Osteoblast (primary cell): ENCODE data around the gene MYOM3. TPM values are rescaled to one million over a fixed set of nuclear protein-coding genes. Genes with fewer than 3 reads are reported as not detected.
A peak's percentile ranks its signal among the peaks of the same experiment; 100 is the strongest.

Experiments
- DNase-seq: peaks from one replicate; pipeline ENCODE4 v3.0.0; 2011; ENCODE audit warnings: low spot score, mixed read lengths; ENCODE audit not compliant: insufficient read length; ENCODE audit errors: missing footprints
- H2AFZ ChIP-seq: 2 replicates; pipeline ENCODE4 v1.6.0; 2011; ENCODE audit warnings: mild to moderate bottlenecking, low read length
- H3K27ac ChIP-seq: 2 replicates; pipeline ENCODE4 v1.5.1; 2011; ENCODE audit warnings: mild to moderate bottlenecking, low read depth, low read length, moderate library complexity
- H3K27me3 ChIP-seq: 2 replicates; pipeline ENCODE4 v1.6.0; 2012; ENCODE audit warnings: mild to moderate bottlenecking, control low read depth, inconsistent platforms, low read length, moderate library complexity; ENCODE audit not compliant: insufficient read depth
- H3K36me3 ChIP-seq: 2 replicates; pipeline ENCODE4 v1.5.1; 2011; ENCODE audit warnings: mild to moderate bottlenecking, low read length, control low read depth, moderate library complexity; ENCODE audit not compliant: insufficient read depth
- H3K4me1 ChIP-seq: 2 replicates; pipeline ENCODE4 v1.5.1; 2011; ENCODE audit warnings: mild to moderate bottlenecking, low read length, control low read depth, moderate library complexity; ENCODE audit not compliant: insufficient read depth
- H3K4me2 ChIP-seq: 2 replicates; pipeline ENCODE4 v1.6.0; 2011; ENCODE audit warnings: mild to moderate bottlenecking, low read length; ENCODE audit not compliant: insufficient read depth
- H3K4me3 ChIP-seq: fragments of 200-600 bp; sonication (generic); 3 replicates; pipeline ENCODE4 v1.5.1; 2012; ENCODE audit warnings: mild to moderate bottlenecking, low read length, inconsistent platforms; ENCODE audit not compliant: insufficient read depth
- H3K79me2 ChIP-seq: 2 replicates; pipeline ENCODE4 v1.6.0; 2012; ENCODE audit warnings: mild to moderate bottlenecking, low read length, control low read depth, inconsistent platforms; ENCODE audit not compliant: insufficient read depth
- H3K9me3 ChIP-seq: 2 replicates; pipeline ENCODE4 v1.5.1; 2011; ENCODE audit warnings: low read depth, low read length, control low read depth
- H4K20me1 ChIP-seq: 2 replicates; pipeline ENCODE4 v1.6.0; 2012; ENCODE audit warnings: mild to moderate bottlenecking, low read length, control low read depth; ENCODE audit not compliant: insufficient read depth
- CTCF ChIP-seq: IDR thresholded peaks from 2 replicates; pipeline ENCODE4 v1.5.1; 2011; ENCODE audit warnings: mild to moderate bottlenecking, low read depth, low read length, moderate library complexity; ENCODE audit errors: extremely low read depth
- total RNA-seq: library from RNA; depleted of rRNA; stranded (reverse); fragments of >200 nt; gene quantifications from 2 replicates; pipeline ENCODE4 v1.2.3, GENCODE V29; 2012

The MYOM3 gene
- total RNA-seq, 1 donor = under 0.01 TPM

GRCh38 chr1:24092979-24093378 lies 19.0 kb downstream of the MYOM3 start:
- no peak overlapping the region for H3K4me3 ChIP-seq
- H3K79me2 ChIP-seq = no peaks in the 10 kb centered on the region
- no peak for TF ChIP-seq CTCF
- no peak overlapping the region for H3K4me2 ChIP-seq
- H2AFZ ChIP-seq = no peak overlapping the region
- H3K36me3 ChIP-seq = no peaks in the 10 kb centered on the region
- H3K27me3 ChIP-seq = peaks cover 20% of the 10 kb centered on the region
- no peaks in the 10 kb centered on the region for H4K20me1 ChIP-seq
- H3K4me1 ChIP-seq = no peaks in the 10 kb centered on the region
- H3K27ac ChIP-seq = no peak overlapping the region
- no peak for DNase-seq
- no peaks in the 10 kb centered on the region for H3K9me3 ChIP-seq

GRCh38 chr1:24091971-24092482 lies 19.9 kb downstream of the MYOM3 start:
- Histone ChIP-seq H3K4me1 (no peaks in the 10 kb centered on the region), H3K79me2 (no peaks in the 10 kb centered on the region), H4K20me1 (no peaks in the 10 kb centered on the region), H3K4me3 (no peak overlapping the region), H2AFZ (no peak overlapping the region), H3K9me3 (no peaks in the 10 kb centered on the region), H3K27ac (no peak overlapping the region), H3K36me3 (no peaks in the 10 kb centered on the region), H3K27me3 (peaks cover 24% of the 10 kb centered on the region), H3K4me2 (no peak overlapping the region)
- peak; percentile 54 for DNase-seq
- TF ChIP-seq CTCF = no peak

GRCh38 chr1:24090736-24091135 lies 21.2 kb downstream of the MYOM3 start:
- H3K27ac ChIP-seq = no peak overlapping the region
- peaks cover 21% of the 10 kb centered on the region for H3K27me3 ChIP-seq
- H3K4me2 ChIP-seq = no peak overlapping the region
- no peaks in the 10 kb centered on the region for H3K79me2 ChIP-seq
- DNase-seq = peak; percentile 69
- no peak overlapping the region for H2AFZ ChIP-seq
- no peaks in the 10 kb centered on the region for H3K36me3 ChIP-seq
- H3K4me1 ChIP-seq = no peaks in the 10 kb centered on the region
- no peaks in the 10 kb centered on the region for H3K9me3 ChIP-seq
- H4K20me1 ChIP-seq = no peaks in the 10 kb centered on the region
- H3K4me3 ChIP-seq = no peak overlapping the region
- TF ChIP-seq CTCF = no peak

- Histone ChIP-seq H3K79me2 (no peaks in the 10 kb centered on the region), H3K9me3 (no peaks in the 10 kb centered on the region), H4K20me1 (no peaks in the 10 kb centered on the region), H3K4me3 (no peak overlapping the region), H3K36me3 (no peaks in the 10 kb centered on the region), H3K27ac (no peak overlapping the region), H2AFZ (no peak overlapping the region), H3K4me2 (no peak overlapping the region), H3K4me1 (no peaks in the 10 kb centered on the region), H3K27me3 (peaks cover 13% of the 10 kb centered on the region)
- no peak for DNase-seq
- TF ChIP-seq CTCF = no peak
Observed at GRCh38 chr1:24089743-24090555, 22.0 kb downstream of the MYOM3 start.
